GM19452 (cell line): Measurements from ENCODE around the gene KRT84.

ENCODE experiments used
- ATAC-seq: cut with Tn5 transposase; IDR thresholded peaks from one replicate; pipeline ENCODE4 v1.9.1; 2021; ENCODE audit not compliant: unreplicated experiment

KRT84 gene

GRCh38 chr12:52344111-52344510 lies 41.3 kb downstream of the KRT84 start:
- ATAC-seq = no peak

DNA sequence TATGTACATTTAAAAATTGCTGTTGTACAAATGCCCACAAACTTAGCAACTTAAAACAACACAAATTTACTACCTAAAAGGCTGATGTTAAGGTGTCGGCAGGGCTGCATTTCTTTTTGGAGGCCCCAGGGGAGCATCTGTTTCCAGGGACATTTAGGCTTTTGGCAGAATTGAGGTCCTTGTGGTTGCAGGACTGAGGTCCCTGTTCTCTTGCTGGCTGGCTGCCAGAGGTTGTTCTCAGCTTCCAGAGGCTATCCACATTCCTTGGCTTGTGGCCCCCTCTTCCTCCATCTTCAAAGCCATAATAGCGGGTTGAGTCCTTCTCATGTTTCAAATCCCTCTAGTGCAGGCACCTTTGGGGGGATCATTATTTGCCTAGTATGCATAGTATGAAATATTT lies 41.9 kb downstream of the KRT84 start:
- no peak for ATAC-seq

DNA sequence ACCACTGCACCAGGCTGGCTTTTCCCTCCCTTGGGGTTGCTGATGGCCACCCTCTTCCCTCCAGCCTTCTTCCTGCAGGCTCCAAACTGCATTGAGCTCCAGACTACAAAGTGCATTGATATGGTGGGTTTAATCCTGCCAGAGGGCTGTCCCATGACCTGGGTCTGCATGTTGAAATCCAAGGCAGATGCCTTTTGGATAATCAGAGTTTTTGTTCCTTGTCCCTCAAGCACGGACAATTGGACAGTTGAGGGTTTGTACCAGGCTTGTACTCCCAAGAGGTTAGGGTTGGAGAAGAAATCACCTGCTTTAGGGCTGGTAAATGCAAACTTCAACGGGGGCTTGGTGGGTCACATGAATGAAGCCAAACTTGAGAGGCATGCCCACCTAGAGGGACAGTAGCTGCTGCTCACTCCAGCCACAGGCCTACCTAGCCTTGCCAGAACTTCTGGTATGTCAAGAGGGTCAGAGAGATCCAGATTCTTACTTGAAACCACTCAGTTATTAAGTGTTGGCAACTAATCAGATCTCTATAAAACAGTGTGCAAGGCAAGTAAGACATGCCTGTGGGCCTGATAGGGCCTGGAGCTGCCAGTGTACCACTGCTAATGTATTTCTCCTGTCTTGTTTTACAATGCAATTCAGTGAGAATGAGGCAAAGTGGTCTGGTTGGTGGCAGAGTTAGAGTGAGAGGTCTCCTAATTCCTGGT lies 42.5 kb downstream of the KRT84 start:
- ATAC-seq = no peak

- ATAC-seq = no peak
Measured at GRCh38 chr12:52341066-52341580, 44.3 kb downstream of the KRT84 start.

DNA sequence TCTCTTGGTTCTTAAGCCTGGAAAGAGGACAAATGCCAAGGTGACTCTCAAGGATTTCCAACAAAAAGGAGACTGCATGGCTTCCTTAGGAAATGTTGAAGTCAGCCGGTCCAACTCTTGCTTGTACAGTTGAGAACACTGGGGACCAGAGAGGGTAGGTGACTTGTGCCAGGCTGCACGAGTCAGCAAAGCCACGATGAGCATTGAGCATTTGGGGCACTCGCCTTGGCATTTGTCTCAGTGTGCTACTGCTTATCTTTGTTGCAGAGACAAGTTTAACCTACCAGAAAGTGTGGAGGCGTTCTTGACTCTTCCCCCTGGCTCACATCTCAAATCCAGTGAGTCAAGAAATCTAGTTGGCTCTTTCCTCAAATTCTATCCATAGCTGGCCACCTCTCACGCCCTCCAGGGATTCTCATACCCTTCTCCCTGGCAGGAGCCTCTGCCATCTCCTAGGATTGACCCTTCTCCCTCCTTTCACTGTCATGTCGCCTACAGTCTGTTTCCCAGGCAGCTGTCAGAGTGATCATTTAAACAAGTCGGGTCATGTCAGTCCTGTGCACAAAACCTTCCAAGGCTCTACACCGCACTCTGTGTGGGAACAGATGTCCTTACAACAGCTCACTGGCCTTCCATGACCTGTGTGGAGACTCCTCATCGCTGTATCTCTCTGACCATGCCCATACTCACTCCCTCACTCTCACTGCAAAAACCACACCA lies 47.1 kb downstream of the KRT84 start:
- ATAC-seq = no peak

DNA sequence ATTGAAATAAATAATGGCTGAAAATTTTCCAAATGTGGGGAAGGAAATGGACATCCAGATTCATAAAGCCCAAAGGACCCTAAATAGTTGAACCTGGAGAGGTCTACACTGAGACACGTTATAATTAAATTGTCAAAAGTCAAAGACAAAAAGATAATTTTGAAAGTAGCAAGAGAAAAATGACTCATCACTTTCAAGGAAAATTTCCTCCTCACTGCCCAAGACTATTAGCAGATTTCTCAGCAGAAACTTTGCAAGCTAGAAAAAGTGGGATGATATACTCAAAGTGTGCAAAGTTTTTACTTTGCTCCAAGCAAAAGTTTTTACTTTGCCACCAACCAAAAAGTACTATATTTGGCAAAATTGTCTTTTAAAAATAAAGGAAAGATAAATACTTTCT lies 48.4 kb downstream of the KRT84 start:
- no peak for ATAC-seq

- no peak for ATAC-seq
Measured at GRCh38 chr12:52336641-52337040, 48.8 kb downstream of the KRT84 start.

GRCh38 chr12:52335598-52336262 lies 49.7 kb downstream of the KRT84 start:
- no peak for ATAC-seq

GRCh38 chr12:52334185-52334584 lies 51.3 kb downstream of the KRT84 start:
- ATAC-seq = no peak

GRCh38 chr12:52333321-52333720 lies 52.1 kb downstream of the KRT84 start:
- ATAC-seq = no peak

- no peak for ATAC-seq
Measured at GRCh38 chr12:52332381-52332780, 53.1 kb downstream of the KRT84 start.

- no peak for ATAC-seq
Measured at GRCh38 chr12:52331833-52332232, 53.6 kb downstream of the KRT84 start.

GRCh38 chr12:52331039-52331438 lies 54.4 kb downstream of the KRT84 start:
- ATAC-seq = no peak

DNA sequence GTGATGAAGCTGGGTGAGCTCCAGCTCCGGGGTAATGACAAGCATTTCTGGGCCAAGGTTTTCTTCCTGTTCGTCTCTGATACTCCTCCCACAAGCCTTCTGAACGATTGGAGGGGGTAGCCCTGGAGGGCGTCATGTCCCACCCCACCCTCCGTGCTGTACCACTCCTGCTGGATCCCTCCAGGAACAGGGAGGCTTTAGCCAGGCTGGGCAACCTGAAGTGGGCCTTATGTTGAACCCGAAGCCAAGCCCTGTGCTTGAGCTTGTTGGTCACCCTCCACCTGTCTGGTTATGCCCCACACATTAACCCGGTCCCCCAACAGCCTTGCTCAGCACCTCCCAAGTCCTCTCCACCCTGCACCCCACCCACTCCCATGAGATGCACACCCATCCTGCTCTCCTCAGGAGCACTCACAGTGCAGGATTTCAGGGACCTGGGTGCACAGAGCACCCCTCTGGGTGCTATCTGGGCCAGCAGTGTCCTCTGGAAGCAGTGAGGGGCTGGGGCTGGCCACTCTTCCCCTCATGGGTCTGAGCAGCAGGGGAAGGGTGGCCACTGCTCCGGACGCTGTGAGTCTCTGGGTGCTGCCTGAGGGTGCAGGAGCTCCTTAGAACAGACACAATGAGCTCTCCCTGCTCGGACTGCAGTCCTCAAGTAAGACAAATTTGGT lies 57.5 kb downstream of the KRT84 start:
- no peak for ATAC-seq
